DND-41 (cell line): ENCODE results near the gene SETBP1.

Experiments used
- EZH2 ChIP-seq: IDR thresholded peaks from 3 replicates; pipeline ENCODE4 v1.6.1; 2012; ENCODE audit warnings: borderline replicate concordance, low read depth, mild to moderate bottlenecking, moderate library complexity, low read length, inconsistent platforms; ENCODE audit not compliant: severe bottlenecking
- TF ChIP-seq, protein P1 (sequence below): IDR thresholded peaks from 2 replicates; pipeline ENCODE4 v1.5.1; 2012; ENCODE audit warnings: borderline replicate concordance, low read length, moderate library complexity, mild to moderate bottlenecking; ENCODE audit not compliant: poor library complexity, severe bottlenecking; ENCODE audit errors: extremely low read depth

DNA sequence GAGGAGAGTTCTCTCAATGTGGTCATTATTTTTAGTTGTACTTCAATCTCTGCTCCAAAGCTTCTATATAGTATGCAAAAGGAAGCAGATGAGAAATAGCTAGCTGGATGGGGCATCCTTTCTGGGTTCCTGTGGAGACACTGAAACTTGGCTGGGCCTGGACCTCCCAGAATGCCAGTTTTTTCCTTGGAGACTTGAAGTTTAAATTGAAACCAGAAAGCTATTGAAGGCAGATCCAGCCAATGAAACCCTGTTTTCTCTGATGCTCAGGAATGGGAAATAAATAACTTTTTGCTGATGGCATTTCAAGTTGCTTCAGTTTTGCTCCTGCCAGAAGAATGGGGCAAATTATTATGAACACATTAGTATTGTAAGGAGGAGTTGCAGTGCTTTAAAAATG lies 2.9 kb downstream of the SETBP1 start:
- TF ChIP-seq, protein P1, sequence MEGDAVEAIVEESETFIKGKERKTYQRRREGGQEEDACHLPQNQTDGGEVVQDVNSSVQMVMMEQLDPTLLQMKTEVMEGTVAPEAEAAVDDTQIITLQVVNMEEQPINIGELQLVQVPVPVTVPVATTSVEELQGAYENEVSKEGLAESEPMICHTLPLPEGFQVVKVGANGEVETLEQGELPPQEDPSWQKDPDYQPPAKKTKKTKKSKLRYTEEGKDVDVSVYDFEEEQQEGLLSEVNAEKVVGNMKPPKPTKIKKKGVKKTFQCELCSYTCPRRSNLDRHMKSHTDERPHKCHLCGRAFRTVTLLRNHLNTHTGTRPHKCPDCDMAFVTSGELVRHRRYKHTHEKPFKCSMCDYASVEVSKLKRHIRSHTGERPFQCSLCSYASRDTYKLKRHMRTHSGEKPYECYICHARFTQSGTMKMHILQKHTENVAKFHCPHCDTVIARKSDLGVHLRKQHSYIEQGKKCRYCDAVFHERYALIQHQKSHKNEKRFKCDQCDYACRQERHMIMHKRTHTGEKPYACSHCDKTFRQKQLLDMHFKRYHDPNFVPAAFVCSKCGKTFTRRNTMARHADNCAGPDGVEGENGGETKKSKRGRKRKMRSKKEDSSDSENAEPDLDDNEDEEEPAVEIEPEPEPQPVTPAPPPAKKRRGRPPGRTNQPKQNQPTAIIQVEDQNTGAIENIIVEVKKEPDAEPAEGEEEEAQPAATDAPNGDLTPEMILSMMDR, result no peak
- TF ChIP-seq EZH2, result no peak
